DMS153 (cell line): ENCODE results near the gene SLC17A5.
"Not testable (repeated sequence)": the region's sequence is repeated elsewhere in the genome, so short reads cannot be mapped to it uniquely, and the experiment has no call there.

Experiments used
- DNase-seq: peaks from one replicate; lab custom pipeline; 2025; lab: John Stamatoyannopoulos, UW

Gene SLC17A5

DNA sequence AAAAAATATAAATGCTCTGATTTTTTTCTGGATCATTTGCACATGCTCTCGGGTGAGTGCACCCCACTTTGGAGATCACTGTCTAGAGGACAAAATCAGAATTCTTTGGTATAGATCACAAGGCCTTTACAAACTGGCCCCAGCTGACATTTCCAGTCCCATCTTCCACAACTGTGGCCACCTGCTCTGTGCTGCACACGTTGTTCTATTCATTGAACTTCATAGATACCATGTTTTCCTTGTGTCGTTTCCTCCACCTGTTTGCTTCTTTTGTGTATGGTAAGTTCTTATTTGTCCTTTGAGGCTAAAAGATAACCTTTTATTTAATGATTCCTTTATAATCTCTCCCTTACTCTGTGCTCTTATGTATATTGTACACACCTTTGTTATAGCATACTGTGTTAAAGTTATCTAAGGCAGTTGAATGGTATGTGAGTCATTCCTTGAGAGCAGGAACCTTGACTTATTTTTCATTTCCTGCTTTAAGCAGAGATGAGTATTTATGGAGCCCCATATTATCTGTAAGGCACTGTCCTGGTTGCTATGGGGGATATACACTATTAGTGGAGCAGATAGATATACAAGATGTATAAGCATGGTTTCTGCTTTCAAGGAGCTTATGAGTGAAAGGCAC is 12.0 kb upstream of the SLC17A5 start:
- peak; percentile 74 for DNase-seq

- no peak for DNase-seq
These were observed 10.9 kb upstream of the SLC17A5 start for GRCh38 chr6:73664701-73665100.

DNA sequence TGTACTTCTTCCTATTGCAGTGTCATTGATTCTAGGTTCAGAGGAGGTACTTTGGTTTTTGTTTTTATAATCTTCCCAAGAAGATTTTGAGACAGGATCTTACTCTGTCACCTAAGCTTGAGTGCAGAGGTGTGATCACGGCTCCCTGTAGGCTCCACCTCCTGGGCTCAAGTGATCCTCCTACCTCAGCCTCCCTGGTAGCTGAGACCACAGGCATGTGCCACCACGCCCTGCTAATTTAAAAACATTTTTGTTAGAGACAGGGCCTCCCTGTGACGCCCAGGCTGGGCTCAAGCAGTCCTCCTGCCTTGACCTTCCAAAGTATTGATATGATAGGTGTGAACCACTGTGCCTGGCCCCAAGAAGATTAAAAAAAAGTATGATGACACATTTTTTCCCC is 3.4 kb upstream of the SLC17A5 start:
- DNase-seq: no peak

DNA sequence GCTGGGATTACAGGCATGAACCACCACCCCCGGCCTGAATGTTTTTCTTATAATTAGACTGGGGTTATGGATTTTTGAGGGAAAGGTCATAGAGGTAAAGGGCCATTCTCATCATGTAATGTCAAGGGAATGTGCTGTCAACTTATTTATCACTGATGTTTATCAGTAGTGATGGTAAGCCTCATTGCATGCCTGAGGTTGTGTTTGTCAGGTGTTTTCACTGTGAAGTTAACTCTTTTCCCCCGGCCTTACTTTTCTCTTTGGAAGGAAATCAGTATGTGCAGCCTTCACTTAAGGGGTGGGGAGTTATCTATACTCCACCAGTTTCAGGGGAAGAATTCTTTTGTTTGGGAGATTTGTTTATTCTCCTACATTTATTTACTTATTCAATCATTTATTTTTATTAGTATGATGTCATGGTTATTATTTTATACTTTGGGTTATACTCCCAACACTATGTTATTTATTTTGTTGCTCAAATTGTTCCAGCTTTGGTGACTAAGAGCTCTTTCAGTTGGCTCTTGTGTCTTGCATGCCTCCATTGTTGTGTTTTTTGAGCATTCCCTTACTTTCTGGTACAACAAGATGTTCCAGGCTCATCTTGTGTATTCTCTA is 2.8 kb upstream of the SLC17A5 start:
- DNase-seq: no peak

GRCh38 chr6:73655341-73655917 is 1.6 kb upstream of the SLC17A5 start:
- DNase-seq: no peak

DNA sequence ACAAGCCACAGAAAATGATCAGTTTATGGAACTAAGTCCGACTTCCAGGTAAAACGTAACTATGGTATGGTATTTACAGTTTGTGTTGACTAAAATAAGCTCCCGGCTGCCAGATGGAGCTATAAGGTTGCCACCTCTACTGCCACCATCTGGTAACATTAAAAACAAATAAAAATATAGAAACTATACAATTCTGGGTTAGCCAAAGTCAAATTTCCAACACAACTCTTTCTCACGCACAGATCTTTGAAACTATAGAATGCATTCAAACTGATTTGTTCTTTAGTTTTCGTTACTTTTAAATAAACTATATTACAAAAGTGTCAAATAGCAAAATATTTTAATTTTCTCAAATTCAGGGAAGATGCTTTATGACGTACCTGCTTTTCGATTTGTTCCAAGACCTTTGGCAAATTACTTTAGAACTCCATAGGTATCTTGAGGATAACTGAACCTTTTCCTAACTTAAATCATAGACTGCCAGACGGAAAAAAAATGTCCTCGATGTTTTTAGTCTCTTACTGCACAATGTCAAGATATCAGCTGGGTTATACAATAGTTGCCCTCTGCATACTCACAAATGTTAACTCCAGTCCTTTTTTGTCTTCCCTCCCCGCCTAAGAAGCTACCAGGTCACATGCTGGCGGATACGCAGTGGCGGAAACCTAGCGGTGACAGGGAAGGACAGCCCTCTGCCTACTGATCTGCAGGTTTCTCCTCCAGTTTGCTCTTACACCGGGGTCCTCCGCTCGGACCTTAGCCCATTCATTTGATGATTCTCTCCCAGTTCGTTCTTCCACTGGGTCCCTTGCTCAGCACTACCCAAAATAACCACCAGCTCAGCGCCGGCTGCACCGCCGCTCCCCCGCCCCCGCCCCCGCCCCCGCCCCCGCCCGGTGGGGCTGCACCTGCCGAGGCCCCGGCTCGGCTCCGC is 888 bp downstream of the SLC17A5 start:
- peak; percentile 67 for DNase-seq

DNA sequence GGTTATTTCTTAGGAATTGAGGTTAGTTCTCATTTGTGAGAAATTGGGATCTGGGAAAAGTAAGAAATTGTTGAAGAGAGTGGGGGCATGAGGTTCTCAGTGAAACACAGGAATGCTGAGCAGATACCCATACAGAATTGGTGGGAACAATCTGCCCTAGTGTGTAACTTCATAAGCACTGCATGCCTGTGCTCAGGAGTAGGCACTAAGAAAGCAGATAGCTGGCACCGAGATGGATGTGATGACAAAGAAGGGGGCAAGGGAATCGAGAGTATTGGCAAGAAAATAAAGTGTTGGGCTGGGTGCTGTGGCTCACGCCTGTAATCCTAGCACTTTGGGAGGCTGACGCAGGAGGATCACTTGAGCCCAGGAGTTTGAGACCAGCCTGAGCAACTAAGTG is 4.0 kb downstream of the SLC17A5 start:
- no peak for DNase-seq

DNA sequence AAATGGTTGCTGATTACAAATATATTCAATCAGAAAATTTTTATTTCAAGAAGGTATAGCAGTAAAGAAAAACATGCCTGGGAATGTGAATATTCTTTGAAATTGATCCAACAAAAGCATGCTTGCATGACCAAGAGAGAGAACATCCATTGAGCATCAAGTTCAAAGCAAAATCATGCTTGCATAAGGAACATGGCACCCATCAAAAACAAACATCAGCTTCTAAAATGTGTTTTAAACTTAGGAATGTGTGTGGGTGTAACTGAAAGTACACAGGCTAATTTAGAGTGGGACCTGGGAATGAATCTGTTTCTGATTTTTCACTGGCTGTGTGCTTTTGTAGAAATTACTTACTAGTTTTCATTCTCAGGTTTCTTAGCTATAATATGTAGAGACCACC is 5.6 kb downstream of the SLC17A5 start:
- DNase-seq: no peak

GRCh38 chr6:73644941-73645591 is 8.7 kb downstream of the SLC17A5 start:
- no peak for DNase-seq

DNA sequence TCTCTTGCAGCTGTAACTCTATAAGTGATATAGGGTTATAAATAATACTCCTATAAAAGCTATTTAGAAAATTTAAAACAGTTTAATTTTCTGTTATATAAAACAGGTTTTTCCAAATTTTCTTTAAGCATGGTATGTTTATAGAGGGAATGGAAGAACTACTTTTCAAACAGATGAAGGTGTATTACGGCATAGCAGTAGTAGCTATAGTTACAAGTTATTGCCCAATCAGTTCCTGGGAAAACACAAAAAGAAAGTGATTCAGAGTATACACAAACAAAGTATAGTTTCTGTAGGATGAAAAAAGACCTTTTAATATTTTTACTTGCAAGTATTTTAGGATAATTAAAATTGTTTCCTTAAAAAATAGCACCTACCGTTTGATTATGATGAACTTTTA is 9.8 kb downstream of the SLC17A5 start:
- no peak for DNase-seq

GRCh38 chr6:73642530-73642929 is 11.3 kb downstream of the SLC17A5 start:
- DNase-seq: no peak

DNA sequence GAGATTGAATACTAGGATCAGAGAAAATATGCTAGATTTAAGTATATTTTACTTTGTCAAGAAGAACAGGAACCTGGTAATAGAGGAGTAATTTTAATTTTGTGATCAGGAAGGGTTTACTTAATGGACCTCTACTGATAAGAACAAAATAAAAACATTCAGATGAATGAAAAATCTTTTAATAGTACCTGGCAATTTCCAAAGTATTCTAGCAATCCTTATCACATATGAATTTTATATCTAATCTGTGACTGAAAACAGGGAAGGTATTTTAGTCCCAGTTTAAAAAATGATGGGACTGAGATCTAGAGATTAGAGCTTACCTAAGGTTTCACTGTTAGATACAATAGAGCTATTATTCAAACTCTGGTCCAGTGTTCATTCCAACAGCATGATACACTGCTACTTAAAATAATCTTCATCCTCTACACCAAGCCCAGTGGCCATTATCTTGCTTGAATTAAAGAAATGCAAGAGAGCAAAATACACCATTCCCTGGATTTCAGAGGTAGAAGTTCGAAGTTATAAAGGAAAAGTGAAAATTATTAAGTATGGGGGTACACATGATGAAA is 13.5 kb downstream of the SLC17A5 start:
- DNase-seq: no peak

- DNase-seq: no peak
These were observed 14.8 kb downstream of the SLC17A5 start for GRCh38 chr6:73639040-73639439.

DNA sequence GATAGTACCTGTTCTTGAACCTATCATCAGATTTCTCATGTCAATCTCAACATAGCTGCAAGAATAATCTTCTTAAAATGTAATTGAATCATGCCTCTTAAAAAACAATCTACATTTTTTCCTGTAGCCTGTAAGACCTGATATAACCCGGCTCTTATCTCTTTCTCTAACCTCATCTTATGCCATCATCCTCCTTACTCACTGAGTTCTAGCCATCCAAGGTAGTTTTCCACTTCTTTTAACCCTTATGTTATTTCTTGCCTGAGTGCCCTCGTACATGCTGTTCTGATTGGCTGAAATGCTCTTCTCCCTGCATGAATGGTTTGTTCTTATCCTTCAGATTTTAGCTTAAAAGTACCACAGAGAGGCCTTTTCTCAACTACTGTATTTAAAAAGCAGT is 16.4 kb downstream of the SLC17A5 start:
- DNase-seq: no peak

- no peak for DNase-seq
These were observed 17.7 kb downstream of the SLC17A5 start for GRCh38 chr6:73636048-73636447.

- no peak for DNase-seq
These were observed 21.4 kb downstream of the SLC17A5 start for GRCh38 chr6:73632346-73632745.

DNA sequence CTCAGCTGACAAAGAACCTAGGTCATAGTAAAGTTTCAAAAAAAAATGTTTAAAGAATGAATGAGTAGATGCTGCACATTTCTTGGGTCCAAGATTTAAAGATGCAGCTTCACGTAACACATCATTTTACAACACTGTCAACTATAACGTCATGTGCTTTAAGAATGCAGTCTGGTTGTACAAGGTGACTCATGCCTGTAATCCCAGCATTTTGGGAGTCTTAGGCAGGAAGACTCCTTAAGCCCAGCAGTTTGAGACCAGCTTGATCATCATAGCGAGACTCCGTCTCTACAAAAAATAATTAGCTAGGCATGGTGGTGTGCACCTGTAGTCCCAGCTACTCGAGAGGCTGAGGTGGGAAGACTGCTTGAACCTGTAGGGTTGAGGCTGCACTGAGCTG is 21.9 kb downstream of the SLC17A5 start:
- DNase-seq: no peak

DNA sequence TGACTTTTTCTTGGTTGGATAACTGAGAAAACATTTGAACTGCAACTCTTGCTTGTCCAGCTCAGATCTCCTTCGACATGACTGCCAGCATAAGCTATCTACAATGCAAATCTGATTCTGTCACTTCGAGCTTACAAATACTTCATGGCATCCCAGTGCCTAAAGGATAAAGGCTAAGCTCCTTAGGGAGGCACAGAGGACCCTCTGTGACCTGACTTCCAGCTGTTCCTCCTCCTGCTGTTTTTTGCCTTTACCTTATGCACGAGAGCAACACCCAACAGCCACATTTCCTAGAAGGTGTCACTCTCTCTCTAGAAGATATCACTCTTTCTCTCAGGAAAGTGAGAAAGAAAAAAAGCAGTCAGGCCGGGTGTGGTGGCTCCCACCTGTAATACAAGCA is 23.4 kb downstream of the SLC17A5 start:
- no peak for DNase-seq

GRCh38 chr6:73624896-73625295 is 28.9 kb downstream of the SLC17A5 start:
- no peak for DNase-seq

DNA sequence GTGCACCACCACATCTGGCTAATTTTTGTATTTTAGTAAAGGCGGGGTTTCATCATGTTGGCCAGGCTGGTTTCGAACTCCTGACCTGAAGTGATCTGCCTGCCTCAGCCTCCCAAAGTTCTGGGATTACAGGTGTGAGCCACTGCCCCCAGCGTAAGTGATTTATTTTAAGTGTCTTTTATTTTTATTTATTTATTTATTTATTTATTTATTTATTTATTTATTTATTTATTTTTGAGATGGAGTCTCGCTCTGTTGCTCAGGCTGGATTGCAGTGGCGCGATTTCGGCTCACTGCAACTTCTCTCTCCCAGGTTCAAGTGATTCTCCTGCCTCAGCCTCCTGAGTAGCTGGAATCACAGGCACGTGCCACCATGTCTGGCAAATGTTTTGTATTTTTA is 30.3 kb downstream of the SLC17A5 start:
- DNase-seq: not testable (repeated sequence)

- not testable (repeated sequence) for DNase-seq
These were observed 35.7 kb downstream of the SLC17A5 start for GRCh38 chr6:73618082-73618481.

DNA sequence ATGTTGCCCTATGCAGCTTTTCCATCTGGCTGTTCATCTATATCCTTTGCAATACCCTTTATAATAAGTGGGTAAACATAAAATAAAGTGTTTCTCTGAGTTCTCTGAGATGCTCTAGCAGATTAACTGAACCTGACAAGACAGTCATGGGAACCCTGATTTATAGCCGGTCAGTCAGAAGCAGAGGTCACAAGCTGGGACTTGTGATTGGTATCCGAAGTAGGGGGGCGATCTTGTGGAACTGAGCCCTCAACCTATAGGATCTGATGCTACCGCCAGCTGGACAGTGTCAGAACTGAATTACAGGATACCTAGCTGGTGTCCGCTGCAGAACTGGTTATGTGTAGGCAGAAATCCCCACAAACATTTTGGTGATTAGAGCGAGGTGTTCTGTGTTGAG is 39.0 kb downstream of the SLC17A5 start:
- no peak for DNase-seq
